Measurements from ENCODE around the gene TMEM92.
A peak's percentile ranks its signal among the peaks of the same experiment; 100 is the strongest.
"Not testable (repeated sequence)": the region's sequence is repeated elsewhere in the genome, so short reads cannot be mapped to it uniquely, and the experiment has no call there.

Gene TMEM92

DNA sequence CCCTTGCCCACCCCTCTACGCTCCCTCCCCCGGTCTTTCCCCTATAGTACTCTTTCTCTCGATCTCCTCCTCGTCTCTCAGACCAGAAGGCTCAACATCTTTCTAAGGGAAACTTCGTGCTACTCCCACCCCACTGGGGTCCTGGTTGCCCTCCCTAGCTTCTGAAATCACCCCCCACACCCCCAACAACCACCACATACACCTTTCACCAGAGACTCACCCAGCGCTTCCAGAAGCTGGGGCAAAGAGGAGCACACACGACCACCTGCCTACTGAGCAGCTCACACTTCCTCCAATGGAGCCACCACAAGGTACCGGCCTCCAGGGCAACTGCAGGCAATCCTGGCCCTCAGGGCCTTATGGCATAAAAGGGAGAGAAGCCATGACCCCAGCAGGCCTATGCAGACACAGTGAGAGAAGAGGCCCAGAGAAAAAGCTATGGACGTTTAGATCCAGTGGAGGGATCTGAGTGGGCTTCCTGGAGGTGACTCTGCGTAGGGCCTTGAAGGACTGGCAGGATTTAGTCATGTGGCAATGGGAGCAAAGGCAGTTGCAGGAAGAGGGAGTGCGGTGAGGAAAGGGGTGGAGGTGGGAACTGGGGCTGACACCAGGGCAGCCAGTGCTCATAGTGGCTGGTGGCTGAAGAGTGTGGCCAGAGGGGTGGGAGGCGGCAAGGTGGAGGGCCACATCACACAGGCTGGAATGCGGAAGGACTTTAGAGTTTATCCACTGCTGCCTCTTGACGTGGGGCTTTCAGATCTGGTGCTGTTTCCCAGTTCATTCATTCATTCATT, 12.1 kb upstream of the TMEM92 start:
- no peak for DNase-seq (ENCODE audit: low spot score)

DNA sequence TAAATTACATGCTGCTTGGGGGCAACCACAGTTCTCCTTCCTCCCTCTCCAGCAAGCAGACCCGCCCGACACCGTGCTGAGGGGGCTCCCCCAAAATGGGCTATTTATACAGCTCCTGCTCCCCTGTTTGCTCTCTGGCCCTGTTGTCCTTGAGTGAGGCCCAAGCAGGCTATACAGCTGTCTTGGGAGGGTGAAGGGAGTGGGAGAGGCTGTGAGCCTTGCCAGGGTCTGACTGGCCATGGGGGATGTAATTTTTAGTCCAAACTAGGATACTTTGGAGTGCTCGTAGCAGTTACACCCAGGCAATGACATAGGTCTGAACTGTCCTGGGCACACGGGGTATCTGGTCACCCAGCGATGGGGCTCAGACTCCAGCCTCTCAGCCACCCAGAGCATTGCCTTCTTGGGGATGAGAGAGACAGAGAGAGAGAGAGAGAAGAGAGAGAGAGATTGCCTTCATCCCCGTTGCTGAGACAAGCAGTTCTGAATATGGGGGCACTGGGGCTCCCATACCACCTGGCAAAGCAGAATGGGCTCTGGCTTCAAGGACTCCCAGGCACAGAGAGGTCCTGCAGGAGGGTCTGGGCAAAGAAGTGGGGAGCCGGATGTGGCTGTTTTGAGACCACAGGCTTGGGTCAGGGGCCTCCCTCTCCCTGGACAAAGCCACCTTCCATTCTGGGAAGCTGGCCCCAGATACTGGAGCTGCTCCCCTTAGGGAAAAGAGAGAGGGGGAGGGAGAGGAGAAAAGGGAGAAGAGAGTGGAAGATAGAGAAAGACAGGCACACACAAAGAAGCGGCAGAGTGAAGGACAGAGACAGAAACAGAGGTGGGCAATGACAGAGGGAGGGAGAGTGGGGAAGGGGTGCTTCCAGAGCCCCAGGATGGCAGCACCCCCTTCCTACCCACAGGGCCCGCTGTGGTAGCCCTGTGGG, 10.7 kb upstream of the TMEM92 start:
- no peak for DNase-seq (ENCODE audit: low spot score)

DNA sequence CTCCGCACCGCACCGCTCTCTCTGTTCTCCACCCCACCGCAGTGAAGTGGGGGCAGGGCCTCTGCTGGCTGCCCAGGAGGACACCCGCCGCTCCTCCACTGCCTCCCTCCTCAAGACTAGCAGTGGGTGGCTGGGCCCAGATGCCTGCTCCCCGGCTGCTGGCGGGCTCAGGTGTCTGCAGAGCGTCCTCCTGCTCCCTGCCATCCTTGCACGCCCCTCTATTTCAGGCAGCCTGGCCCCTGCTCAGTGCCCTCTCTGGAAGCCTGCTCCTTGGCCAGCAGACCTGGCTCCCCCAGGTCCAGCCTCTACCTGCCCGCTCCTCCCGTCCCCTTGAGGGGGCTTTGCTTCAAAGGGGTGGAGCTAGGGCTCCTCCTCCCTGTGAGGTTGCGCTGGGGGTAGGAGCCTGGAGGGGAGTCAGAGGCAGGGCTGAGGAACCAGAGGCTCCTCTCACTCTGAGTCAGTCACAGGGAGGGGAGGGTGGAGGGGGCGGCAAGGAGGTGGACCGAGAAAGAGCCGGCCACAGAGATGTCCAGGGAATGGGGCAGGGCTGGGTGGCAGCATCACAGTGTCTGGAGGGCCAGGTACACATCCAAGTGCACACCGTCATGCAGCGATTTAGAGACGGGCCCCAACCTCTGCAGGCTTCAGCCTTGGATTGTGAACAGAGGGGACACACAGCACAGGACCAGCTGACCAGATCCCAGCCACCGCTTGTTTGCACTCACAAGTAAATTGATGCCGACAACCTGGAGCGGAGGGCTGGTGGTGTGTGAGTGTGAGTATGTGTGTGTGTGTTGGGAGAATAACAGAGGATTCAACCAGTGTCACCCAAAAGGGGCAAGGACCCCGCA, 9.8 kb upstream of the TMEM92 start:
- no peak for DNase-seq (ENCODE audit: low spot score)

GRCh38 chr17:50265212-50265611, 9.1 kb upstream of the TMEM92 start:
- no peak for DNase-seq (ENCODE audit: low spot score)

- DNase-seq (ENCODE audit: low spot score): no peak
These were observed 8.5 kb upstream of the TMEM92 start for GRCh38 chr17:50265690-50266315.

DNA sequence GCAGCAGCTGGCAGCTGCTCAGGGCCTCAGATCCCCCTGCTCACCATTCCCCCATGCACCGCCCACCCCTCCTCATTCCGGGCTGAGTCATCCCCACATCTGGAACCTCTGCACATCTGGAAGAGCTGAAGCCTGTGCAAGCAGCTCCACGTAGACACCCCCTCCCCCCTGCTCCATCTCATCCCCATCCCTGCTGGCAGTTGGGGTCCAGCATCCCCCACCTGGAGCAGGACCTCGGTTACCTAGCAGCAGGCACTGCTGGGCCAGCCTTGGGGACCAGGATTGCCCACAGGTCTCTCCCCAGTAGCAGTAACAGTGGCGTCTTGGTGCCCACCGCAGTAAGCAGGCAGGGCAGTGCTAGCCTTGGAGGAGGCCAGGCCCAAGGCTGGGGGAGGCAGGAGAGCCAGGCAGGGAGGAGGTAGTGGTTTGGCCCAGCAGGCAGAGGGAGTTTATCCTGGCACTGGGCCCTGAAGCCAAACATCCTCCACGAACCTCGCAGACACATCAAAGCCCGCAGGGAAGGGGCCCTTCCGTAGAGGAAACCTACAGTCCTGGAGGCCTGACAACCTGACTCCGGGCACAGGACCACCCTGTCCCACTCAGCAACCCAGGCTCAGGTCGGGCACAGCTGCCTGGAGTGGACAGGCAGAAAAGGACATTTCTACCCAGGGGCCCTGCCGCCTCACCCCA, 7.7 kb upstream of the TMEM92 start:
- no peak for DNase-seq (ENCODE audit: low spot score)

DNA sequence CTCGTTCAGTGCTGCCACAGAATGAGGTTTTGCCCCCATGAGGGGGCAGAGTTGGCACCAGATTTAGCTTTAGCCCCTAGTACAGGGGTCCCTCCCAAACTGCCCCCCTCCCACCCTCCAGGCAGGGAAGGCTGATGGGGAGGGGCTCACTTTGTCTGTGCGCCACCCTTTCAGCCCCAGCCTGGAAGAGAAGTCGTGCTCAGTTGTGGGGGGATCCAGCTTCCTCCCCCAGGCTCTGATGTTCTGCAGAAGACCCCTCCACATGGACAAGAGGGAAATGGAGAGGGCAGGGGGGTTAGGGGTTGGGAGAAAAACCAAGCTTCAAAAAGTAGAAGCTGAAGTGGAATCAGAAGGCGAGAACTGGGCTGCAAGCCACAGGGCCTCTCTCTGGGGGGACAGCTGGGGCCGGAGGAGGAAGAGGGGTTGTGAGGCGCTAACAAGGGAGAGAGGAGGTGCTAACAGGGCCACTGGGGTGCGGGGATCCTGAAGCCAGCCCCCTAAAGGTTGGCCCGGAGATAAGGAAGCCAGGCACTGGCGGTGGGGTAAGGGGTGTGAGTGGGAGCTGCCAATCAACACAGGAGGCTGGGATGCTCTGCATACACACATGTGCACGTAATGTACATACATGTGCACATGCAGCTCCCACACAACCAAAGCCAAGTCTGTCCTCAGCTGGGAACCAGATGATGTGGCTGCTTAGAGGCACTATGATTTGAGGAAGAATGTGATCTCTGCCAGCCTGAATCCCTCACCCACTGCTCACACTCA, 7.0 kb upstream of the TMEM92 start:
- no peak for DNase-seq (ENCODE audit: low spot score)

DNA sequence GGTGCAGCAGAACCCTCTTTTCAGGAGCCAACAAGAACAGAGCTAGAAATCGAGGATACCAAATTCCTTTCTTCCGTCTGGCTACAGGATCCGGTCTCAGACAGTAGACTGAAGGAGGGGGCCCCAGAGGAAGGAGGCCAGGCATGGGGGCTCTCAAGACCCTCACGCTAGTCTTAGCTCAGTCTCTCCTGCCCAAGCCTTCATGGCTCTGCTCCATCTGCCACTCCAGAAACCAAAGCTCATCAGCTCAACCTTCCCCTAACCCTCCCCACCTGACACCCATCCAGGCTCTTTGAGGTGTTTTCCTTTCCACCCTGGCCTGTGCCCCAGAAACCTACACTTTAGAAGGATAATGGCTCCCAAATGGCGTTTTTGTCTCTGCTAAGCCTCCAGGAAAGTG, 6.2 kb upstream of the TMEM92 start:
- DNase-seq (ENCODE audit: low spot score): no peak

DNA sequence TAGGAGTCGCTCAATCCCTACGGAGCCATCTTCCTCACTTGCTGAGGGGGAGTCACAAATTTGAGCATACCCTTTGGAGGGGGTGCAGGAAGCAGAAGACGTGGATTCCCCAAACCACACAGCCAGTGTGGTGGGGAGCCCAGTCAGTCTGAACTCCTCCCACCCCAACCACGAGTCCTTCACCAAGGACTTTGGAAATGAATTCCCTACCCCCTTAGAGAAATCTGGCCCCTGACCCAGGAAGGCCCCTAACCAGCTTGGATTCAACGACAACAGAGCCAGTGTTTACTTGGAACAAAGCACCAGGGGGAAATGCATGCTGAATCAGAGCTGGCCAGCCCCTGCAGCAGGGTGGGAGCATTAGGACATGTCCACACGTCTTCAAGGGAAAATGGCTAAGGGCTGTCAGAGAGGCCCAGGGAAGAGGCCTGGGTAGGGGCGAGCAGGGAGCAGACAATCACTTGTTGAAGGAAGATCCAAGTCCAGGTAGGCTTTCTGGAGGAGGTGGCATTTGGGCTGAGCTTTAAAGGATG, 5.5 kb upstream of the TMEM92 start:
- DNase-seq (ENCODE audit: low spot score): no peak

- DNase-seq (ENCODE audit: low spot score): peak; percentile 65
These were observed 4.5 kb upstream of the TMEM92 start for GRCh38 chr17:50269477-50270434.

- DNase-seq (ENCODE audit: low spot score): no peak
These were observed 3.6 kb upstream of the TMEM92 start for GRCh38 chr17:50270435-50271362.

- not testable (repeated sequence) for DNase-seq (ENCODE audit: low spot score)
These were observed 2.9 kb upstream of the TMEM92 start for GRCh38 chr17:50271363-50271750.

DNA sequence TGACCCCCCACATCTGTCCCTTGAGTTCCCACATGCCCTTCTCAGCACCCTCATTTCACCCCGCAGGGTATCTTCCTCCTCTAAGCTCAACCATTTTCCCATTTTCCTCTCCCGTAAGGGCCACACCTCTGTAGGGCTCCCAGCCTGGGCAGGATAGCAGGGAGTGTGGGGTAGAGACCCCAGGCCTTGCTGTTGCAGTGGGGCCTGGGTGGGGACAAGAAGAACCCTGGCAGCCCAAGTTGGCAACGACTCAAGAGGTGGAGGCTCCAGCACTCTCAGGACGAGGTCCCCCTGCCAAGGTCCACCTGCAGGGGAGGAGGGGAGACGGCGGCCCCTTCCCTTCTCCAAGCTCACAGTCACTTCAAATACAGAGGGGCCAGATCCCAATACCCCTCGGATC, 2.0 kb upstream of the TMEM92 start:
- DNase-seq (ENCODE audit: low spot score): no peak

- peak; percentile 41 for DNase-seq (ENCODE audit: low spot score)
These were observed 1.3 kb upstream of the TMEM92 start for GRCh38 chr17:50272711-50273653.

DNA sequence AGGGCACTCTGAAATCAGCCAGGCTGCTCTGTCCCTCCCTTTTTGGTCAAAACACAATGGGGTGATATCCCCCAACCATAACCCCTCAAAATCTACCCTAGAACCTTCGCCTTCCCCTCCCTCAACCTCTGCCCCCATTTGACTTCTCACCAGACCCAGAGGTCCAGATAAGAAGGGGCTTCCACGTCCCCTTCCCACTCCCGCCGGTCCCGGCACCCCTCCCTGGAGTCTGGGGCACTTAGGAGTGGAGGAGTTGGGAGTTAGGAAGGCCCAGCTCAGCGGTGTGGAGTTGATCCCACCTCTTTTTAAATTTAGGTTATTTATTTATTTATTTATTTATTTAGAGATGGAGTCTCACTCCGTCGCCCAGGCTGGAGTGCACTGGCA, 619 bp upstream of the TMEM92 start:
- DNase-seq (ENCODE audit: low spot score): no peak

GRCh38 chr17:50274897-50275221, 593 bp downstream of the TMEM92 start:
- no peak for DNase-seq (ENCODE audit: low spot score)

Measured in SK-N-DZ (cell line).